Omental fat pad (tissue), 4 donors: ENCODE measurements around the gene CDK9. TPM values are rescaled to one million over a fixed set of nuclear protein-coding genes. Genes with fewer than 3 reads are reported as not detected.

Source experiments
- ATAC-seq: fragments of 150-250 bp; one replicate; pipeline ENCODE4 v1.9.1; 2016; ENCODE audit warnings: mild to moderate bottlenecking, moderate library complexity; ENCODE audit not compliant: low FRiP score
- DNase-seq: peaks from one replicate; pipeline ENCODE4 v3.0.0-alpha.2; 2019; ENCODE audit warnings: low spot score
- total RNA-seq, 4 donors: library from RNA; depleted of rRNA; stranded (reverse); fragments of >200 nt; gene quantifications; one replicate each; pipeline ENCODE4 v1.1.0, GENCODE V29; 2016
- TF ChIP-seq, protein P1 (sequence below), 3 donors: fragments of 450-650 bp; IDR thresholded peaks; one replicate each; pipeline ENCODE4 v1.5.1; 2016 to 2017; ENCODE audit warnings: antibody characterized with exemption in 3 of 3, mild to moderate bottlenecking in 3 of 3, moderate library complexity in 2 of 3

The CDK9 gene
- 100 to 1,000 TPM in 1 of 4 donors, 10 to 100 TPM in 3; 69.8 to 117 (median 85.8) TPM for total RNA-seq

DNA sequence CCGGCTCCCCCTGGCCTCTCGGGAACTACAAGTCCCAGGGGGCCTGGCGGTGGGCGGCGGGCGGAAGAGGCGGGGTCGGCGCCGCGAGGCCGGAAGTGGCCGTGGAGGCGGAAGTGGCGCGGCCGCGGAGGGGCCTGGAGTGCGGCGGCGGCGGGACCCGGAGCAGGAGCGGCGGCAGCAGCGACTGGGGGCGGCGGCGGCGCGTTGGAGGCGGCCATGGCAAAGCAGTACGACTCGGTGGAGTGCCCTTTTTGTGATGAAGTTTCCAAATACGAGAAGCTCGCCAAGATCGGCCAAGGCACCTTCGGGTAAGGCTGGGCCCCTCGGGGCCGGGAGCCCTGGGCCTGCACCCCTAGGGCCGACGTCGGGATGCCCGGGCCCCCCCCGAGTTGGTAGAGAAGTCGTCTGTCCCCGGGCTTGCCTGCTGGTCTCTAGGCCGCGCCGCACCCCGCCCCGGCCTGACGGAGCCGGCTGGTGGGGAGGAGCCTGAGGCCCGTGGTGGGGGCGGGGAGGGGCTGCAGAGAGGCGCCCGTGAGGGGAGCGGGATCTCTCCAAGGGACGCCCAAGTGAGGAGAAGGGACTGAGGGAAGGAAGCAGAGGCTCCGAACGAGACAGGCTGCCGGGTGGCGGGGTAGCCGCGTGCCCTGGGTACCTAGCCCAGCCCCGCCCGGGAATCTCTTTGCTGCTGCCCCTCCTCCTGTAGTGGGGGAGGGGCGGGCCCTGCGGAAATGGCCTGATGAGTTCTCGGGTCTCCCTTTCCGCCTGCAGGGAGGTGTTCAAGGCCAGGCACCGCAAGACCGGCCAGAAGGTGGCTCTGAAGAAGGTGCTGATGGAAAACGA lies at the start of gene CDK9:
TSS of gene CDK9 (plus strand) at position 102 of the 840 bp plus-strand sequence. CDS start at position 217, 115 bp downstream.
- ATAC-seq (peak; percentile 85), DNase-seq (peak; percentile 64)
- TF ChIP-seq, protein P1, sequence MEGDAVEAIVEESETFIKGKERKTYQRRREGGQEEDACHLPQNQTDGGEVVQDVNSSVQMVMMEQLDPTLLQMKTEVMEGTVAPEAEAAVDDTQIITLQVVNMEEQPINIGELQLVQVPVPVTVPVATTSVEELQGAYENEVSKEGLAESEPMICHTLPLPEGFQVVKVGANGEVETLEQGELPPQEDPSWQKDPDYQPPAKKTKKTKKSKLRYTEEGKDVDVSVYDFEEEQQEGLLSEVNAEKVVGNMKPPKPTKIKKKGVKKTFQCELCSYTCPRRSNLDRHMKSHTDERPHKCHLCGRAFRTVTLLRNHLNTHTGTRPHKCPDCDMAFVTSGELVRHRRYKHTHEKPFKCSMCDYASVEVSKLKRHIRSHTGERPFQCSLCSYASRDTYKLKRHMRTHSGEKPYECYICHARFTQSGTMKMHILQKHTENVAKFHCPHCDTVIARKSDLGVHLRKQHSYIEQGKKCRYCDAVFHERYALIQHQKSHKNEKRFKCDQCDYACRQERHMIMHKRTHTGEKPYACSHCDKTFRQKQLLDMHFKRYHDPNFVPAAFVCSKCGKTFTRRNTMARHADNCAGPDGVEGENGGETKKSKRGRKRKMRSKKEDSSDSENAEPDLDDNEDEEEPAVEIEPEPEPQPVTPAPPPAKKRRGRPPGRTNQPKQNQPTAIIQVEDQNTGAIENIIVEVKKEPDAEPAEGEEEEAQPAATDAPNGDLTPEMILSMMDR (IDR thresholded peaks at IDR 0.05), result no peak

- DNase-seq, result no peak
- no peak for ATAC-seq
Measured at GRCh38 chr9:127738666-127739065, 47.2 kb upstream of the CDK9 start.

DNA sequence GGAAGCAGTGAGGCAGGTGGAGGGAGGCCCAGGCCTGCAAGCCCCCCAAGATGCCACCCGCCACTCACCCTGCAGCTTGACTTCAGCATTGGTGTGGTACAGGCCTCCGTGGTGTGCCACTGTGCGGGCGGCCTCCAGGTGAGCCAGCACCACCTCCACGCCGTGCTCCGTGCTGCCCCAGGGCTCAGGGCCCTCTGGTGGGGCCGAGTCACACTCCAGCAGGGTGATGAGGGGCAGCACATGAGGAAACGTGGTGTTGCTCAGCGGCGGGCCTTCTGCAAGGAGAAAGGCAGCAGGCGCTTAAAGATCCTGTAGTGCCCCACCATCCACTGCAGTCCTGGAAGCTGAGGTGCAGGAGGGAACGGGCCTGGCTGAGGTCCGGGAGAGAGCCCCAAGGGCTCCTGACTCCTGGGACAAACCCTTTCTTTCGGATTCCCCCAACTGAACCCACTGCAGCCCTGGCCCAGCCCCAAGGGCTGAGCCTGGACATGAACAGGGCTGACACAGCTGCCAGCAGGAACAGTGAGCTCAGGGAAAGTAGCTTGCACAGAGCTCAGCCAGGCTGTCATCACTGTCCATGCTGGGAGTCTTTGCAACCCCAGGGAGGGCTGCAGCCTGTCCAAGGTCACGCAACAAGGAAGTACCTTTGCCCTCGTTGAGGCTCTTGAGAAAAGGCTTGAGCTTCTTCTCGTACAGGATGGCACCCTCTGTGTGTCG lies 46.1 kb upstream of the CDK9 start:
- ATAC-seq (no peak), DNase-seq (no peak)
- TF ChIP-seq, protein P1 (IDR thresholded peaks at IDR 0.05), result no peak

More at GRCh38 chr9:127738666-127739065, 47.2 kb upstream of the CDK9 start:
- TF ChIP-seq, protein P1 (IDR thresholded peaks at IDR 0.05), result no peak

DNA sequence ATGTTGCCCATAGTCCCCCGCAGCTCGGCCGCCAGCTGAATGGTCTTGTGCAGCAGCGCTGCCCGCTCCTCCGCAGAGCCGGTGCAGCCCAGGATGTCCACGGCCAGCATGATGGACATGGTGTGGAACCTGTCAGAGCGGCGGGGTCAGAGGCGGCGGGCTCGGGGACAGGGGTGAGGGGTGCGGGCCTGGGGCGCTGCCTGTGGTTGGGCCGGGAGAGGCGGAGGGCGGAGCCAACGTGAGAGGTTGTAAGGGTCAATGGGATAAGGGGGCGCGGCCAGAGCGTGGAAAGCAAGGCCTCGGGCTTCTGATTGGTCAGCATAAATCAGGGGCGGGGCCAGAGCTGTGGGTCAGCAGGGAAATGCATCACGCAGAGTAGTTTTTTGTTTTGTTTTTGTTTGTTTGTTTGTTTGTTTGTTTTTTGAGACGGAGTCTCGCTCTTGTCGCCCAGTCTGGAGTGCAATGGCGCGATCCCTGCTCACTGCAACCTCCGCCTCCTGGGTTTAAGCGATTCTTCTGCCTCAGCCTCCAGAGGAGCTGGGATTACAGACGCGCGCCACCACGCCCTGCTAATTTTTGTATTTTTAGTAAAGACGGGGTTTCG lies 43.9 kb upstream of the CDK9 start:
- ATAC-seq (peak; percentile 42), DNase-seq (peak; percentile 61)

GRCh38 chr9:127742435-127743088 lies 43.3 kb upstream of the CDK9 start:
- ATAC-seq, result peak; percentile 63
- DNase-seq, result no peak
- TF ChIP-seq, protein P1 (IDR thresholded peaks at IDR 0.05), result no peak

More for the DNA sequence above, 43.9 kb upstream of the CDK9 start:
- TF ChIP-seq, protein P1 (IDR thresholded peaks at IDR 0.05), result no peak

- DNase-seq (no peak), ATAC-seq (no peak)
Measured at GRCh38 chr9:127744398-127745110, 41.3 kb upstream of the CDK9 start.

More at GRCh38 chr9:127744398-127745110, 41.3 kb upstream of the CDK9 start:
- TF ChIP-seq, protein P1 (IDR thresholded peaks at IDR 0.05), result no peak
